GM18526 (cell line): ENCODE data around the gene DTWD2.
A peak's percentile ranks its signal among the peaks of the same experiment; 100 is the strongest.

ENCODE experiments used
- POLR2A ChIP-seq: IDR thresholded peaks from 3 replicates; pipeline ENCODE4 v1.6.1; 2011; ENCODE audit not compliant: insufficient read length; ENCODE audit errors: extremely low read depth

DTWD2 gene

DNA sequence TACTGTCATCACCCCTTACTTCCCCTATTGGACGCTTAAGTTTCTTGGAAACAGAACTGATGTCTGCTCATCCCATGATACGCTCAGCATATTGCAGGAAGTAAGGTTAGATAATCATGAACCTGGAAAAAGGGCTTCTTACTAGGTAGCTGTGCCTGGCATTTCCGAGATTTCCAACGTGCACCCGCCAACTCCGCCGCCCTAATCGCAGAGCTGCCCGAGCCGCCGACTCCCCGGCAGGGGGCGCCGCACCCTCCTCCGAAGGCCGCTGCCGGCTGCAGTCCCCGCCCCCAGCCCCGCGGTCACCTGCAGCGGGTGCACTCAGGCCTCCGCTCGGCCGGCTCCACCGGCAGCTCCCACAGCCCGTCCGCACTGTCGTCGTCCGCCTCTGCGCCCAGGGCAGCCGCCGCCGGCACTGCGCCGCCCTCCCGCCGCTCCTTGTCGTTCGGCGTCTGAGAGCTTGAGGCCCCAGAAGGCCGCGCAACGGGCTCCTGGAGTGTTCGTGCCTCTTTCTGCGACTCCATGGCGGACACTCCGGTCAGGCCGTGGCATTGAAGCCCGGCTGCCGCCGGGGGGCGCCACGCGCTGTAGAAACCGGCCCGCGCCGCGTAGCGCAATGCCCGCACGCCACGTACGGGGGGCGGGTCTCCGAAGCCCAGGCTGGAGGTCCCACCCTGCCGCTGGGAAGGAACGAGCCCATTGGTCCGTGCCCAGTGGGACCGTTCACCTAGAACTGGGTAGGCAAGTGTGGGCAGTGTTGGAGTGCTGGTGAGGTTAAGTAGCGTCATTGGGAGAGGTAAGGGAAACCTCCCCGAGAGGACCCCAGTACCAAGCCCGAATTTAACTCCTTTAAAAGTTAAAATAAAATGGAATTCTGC, at the start of gene DTWD2:
DTWD2 (minus strand) TSS at position 560 of the 878 bp plus-strand sequence; CDS start at position 524, 36 bp downstream.
- TF ChIP-seq POLR2A: peak; percentile 68

DNA sequence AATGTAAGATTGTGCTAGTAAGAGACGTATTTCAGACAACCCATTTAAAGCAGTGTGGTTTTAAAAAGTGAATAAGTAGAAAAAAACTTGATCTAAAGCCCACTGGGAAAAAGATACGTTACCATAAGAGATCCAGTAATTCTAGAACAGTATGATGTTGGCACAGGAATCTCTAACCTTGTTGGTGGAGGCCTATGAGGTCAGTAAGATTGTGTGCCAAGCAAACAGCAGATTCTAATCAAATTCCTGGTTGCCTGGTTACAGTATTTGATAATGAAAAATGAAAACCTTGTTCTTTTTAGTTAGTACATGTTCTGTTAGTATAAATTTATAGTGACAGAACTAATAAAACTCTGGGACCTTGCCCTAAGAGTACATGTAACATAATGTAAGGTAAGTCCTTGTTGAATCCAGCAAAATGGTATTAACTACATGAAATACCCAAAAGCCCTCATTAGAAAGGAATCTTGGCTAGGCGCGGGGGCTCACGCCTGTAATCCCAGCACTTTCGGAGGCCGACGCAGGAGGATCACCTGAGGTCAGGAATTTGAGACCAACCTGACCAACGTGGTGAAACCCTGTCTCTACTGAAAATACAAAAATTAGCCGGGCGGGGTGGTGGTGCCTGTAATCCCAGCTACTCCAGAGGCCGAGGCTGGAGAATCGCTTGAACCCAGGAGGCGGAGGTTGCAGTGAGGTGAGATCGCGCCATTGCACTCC, 49.3 kb upstream of the DTWD2 start:
- no peak for TF ChIP-seq POLR2A

DNA sequence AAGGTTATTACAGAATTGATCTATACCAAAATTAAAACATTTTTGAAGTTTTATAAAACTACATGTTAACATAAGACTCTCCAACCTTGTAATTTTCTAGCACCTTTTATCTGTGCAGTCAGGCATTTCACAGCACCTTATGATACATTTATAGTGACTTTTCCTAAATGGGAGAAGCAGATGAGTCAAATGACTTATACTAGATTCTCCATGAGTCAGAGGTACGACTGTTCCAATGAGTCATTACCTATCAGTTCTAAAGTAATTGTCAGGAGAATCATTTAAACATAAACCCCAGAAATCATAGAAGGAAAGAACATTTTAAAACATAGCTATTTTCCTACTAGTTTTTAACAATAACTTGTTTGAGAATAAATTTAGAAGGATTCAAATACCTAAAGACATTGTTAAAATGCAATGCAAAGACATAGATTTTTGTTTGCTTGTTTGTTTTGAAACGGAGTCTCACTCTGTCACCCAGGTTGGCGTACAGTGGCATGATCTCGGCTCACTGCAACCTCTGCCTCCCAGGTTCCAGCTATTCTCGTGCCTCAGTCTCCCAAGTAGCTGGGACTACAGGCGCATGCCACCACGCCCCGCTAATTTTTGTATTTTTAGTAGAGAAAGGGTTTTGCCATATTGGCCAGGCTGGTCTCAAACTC, 47.9 kb upstream of the DTWD2 start:
- TF ChIP-seq POLR2A: no peak

DNA sequence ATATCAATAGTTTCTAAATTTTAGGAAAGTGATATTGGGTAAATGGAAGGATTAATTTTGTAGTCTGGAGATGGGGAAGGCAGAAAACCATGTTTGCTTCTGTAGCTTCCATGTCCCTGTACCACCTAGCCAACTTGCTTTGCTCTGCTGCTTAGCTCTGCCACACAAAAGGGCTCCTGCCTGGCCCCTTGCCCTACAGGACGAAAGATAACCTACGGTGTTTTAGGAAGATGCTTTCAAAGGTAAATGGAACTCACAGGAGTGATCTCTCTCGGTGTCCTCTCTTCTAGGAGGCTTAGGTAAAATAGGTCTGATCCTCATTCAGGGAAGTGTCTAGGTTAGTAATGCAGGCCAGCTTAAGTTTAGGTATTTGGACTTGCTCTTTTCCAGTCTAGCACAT, 44.8 kb upstream of the DTWD2 start:
- TF ChIP-seq POLR2A: no peak

- TF ChIP-seq POLR2A: no peak
Observed at GRCh38 chr5:119032656-119033055, 44.3 kb upstream of the DTWD2 start.

GRCh38 chr5:119031905-119032304, 43.6 kb upstream of the DTWD2 start:
- TF ChIP-seq POLR2A: peak; percentile 19

DNA sequence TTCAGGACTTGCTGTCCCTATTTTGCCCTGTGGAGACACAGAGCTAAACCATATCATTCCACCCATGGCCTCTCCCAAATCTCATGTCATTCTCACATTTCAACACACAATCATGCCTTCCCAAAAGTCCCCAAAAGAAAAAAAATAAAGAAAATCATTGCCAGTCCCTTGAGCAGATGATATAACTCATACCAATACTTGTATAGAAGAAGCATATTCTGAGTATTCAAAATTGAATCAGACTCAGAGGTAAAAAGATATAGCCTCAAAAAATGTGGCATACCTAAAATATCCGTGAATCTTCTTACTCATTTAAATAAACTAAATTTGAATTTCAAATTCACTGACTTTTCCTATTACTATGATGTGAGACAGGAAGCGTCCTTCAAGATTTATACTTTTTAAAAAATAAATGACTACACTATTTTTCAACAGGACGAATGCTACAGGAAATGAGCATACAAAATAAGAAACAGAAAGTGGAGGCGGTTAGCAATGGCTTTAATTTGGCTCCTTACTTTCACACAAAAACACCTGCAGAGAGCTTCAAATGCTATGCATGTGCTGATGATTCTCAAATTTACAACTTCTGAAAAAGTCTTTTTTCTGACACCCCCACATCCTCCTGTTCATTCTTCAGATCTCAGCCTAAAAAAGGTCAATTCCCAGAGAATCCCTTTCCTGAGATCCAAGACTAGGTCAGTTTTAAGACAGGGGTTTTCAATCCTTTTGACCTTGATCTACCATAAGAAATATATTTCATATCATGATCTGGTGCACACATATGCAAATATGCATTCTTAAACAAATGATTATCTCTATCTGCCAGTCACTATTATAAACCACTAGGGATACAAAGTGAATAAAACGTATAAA, 42.9 kb upstream of the DTWD2 start:
- TF ChIP-seq POLR2A: no peak

DNA sequence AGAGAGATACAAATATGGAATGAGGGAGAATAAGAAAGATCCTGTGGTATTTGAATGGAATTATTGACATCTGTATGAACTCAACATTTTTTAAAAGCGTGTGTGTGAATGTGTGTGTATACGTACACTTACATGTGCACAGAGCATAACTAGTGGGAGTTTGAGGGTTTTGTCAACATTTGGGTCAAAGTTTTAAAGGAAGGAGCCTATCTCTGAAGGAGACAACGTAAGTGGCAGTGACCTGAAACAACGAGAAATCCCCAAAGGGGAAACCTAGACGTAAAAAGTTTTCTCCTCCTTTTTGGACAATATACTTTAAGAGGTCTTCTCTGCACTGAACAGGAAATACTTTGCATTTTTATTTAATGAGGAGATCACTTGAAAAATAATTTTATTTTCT, 40.2 kb upstream of the DTWD2 start:
- TF ChIP-seq POLR2A: no peak

DNA sequence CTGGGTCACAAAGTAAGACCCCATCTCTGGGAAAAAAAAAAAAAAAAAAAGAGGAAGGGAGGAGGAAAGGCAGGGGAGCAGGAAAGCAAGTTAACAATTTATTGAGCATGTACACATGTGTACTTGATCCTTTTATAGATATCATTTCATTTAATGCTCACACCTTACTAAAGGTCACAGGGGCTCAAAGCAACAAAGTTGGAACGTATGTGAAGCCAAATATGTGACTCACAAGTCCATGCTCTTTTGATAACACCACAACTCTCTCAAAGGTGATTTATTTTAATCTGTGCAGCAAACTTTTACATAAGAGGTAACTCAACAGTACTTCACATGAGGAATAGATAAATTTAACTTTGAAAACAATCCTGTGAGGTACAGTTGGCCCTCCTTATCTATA, 34.4 kb upstream of the DTWD2 start:
- TF ChIP-seq POLR2A: no peak

DNA sequence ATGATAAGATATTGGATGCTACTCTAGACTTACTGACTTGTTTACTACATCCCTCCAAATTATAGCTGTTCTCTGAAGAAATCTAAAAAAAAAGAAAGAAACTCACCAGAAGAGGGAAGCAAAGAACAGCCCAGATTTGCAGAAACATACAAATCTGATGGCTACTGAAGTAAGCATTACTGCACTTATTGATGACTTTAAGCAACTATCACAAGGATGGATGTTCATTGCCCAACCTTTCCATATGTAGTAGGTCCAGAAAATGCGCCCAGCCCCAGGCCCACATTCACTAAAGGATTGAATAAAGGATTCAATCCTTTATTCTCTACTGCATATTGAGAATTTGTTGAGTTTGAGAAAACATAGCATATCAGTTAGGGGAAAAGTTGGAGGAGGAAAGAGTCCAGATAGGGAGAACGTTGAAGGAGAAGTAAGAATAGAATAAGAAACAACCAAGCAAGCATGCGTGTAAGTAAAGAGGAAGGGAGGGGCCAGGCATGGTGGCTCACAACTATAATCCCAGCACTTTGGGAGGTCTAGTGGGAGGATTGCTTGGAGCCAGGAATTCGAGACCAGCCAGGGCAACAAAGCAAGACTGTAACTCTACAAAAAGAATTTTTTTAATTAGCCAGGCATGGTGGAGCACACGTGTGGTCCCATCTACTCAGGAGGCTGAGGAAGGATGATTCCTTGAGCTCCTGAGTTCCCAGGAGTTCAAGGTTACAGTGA, 33.8 kb upstream of the DTWD2 start:
- TF ChIP-seq POLR2A: no peak

- no peak for TF ChIP-seq POLR2A
Observed at GRCh38 chr5:119021149-119021732, 32.9 kb upstream of the DTWD2 start.

GRCh38 chr5:119019949-119020348, 31.6 kb upstream of the DTWD2 start:
- no peak for TF ChIP-seq POLR2A

- TF ChIP-seq POLR2A: no peak
Observed at GRCh38 chr5:119019501-119019900, 31.2 kb upstream of the DTWD2 start.

DNA sequence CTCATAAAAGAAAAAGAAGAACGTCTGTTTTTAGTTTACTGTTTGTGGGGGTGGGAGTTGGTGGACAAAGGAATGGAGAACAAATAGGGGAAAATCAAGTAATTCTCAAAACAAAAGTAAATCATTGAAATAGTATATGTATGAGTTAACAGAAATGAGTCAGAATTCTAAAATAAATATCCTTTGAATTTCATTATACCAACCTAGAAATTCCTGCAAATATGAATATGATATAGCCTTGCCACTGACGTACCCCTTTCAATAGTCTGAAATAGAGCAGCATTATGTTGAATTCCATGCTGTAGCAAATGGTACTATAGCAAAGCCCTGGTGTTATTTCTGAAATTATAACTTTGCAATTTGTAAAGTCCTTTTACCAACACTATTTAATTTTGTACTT, 29.6 kb upstream of the DTWD2 start:
- no peak for TF ChIP-seq POLR2A
